PC-9 (cell line): ENCODE measurements around the gene LEMD3. TPM values are rescaled to one million over a fixed set of nuclear protein-coding genes. Genes with fewer than 3 reads are reported as not detected.

ENCODE experiments used
- BruUV-seq: library from RNA; stranded (reverse); fragments of 400-500 nt; replicated peaks from 2 replicates; lab custom pipeline; 2021; lab: Mats Ljungman, UMichigan
- CTCF ChIA-PET: fragments of 300-600 bp; sonication (Branson Sonifier 250); formaldehyde crosslinking; loops from one replicate; lab custom pipeline; 2022; ENCODE audit warnings: antibody characterized with exemption; lab: Charles Lee
- POLR2A ChIA-PET: fragments of 300-600 bp; sonication (Branson Sonifier 250); formaldehyde crosslinking; loops from one replicate; lab custom pipeline; 2022; ENCODE audit warnings: antibody characterized with exemption; ENCODE audit not compliant: unreplicated experiment; lab: Charles Lee
- DNase-seq, 2 experiments: peaks; one replicate each; pipeline versions ENCODE4 v3.0.0 to v3.0.0-alpha.2; 2015 to 2022; ENCODE audit warnings: mixed read lengths in 1 of 2
- H2AFZ ChIP-seq: fragments of 200-600 bp; sonication (generic); 2 replicates; pipeline ENCODE4 v1.8.1; 2017; ENCODE audit warnings: antibody characterized with exemption
- H3F3A ChIP-seq: fragments of 200-600 bp; sonication (generic); 2 replicates; pipeline ENCODE4 v1.8.1; 2017; ENCODE audit warnings: antibody characterized with exemption, mild to moderate bottlenecking, low read depth; ENCODE audit not compliant: insufficient read depth
- H3K27ac ChIP-seq: fragments of 200-600 bp; sonication (generic); 2 replicates; pipeline ENCODE4 v1.6.1; 2016; ENCODE audit warnings: mixed run types
- H3K27me3 ChIP-seq: fragments of 200-600 bp; sonication (generic); 2 replicates; pipeline ENCODE4 v1.6.1; 2016; ENCODE audit warnings: low read depth, mixed run types; ENCODE audit not compliant: insufficient read depth
- H3K36me3 ChIP-seq: fragments of 200-600 bp; sonication (generic); 2 replicates; pipeline ENCODE4 v1.6.1; 2016; ENCODE audit warnings: low read depth, mixed run types
- H3K4me1 ChIP-seq: fragments of 200-600 bp; sonication (generic); replicated peaks from 2 replicates; pipeline ENCODE4 v1.6.1; 2016; ENCODE audit warnings: mixed run types; ENCODE audit not compliant: insufficient read depth
- H3K4me2 ChIP-seq: fragments of 200-600 bp; sonication (generic); 2 replicates; pipeline ENCODE4 v1.6.1; 2017; ENCODE audit warnings: mixed run types
- H3K4me3 ChIP-seq: fragments of 200-600 bp; sonication (generic); 2 replicates; pipeline ENCODE4 v1.6.1; 2016; ENCODE audit warnings: mixed run types
- H3K79me2 ChIP-seq: fragments of 200-600 bp; sonication (generic); 2 replicates; pipeline ENCODE4 v1.6.1; 2017; ENCODE audit warnings: low read depth, mixed run types
- H3K9me2 ChIP-seq: fragments of 200-600 bp; sonication (generic); 2 replicates; pipeline ENCODE4 v1.8.1; 2017; ENCODE audit warnings: mild to moderate bottlenecking; ENCODE audit not compliant: insufficient read depth
- H3K9me3 ChIP-seq: fragments of 200-600 bp; sonication (generic); 2 replicates; pipeline ENCODE4 v1.8.1; 2016; ENCODE audit warnings: low read depth; ENCODE audit not compliant: insufficient read depth
- H4K20me1 ChIP-seq: fragments of 200-600 bp; sonication (generic); 2 replicates; pipeline ENCODE4 v1.8.1; 2017; ENCODE audit not compliant: insufficient read depth
- EZH2 ChIP-seq: fragments of 200-600 bp; sonication (generic); IDR thresholded peaks from 2 replicates; pipeline ENCODE4 v1.8.0; 2017; ENCODE audit warnings: antibody characterized with exemption, low read depth
- intact Hi-C: fragments of 100-400 bp; cut with micrococcal nuclease; formaldehyde crosslinking; loops from one replicate; pipeline ENCODE4 v1.10.0; 2022; ENCODE audit not compliant: unreplicated experiment
- total RNA-seq: library from RNA; stranded (reverse); gene quantifications from 2 replicates; pipeline ENCODE4 v1.2.3, GENCODE V29; 2021
- TF ChIP-seq, protein P1 (sequence below): fragments of 200-600 bp; sonication (generic); conservative IDR thresholded peaks from 2 replicates; pipeline ENCODE4 v1.6.1; 2017; ENCODE audit warnings: mixed run types, antibody characterized with exemption, mild to moderate bottlenecking, moderate library complexity

The LEMD3 gene
- total RNA-seq, 1 experiment from 2014 or later, result 24.4 TPM

DNA sequence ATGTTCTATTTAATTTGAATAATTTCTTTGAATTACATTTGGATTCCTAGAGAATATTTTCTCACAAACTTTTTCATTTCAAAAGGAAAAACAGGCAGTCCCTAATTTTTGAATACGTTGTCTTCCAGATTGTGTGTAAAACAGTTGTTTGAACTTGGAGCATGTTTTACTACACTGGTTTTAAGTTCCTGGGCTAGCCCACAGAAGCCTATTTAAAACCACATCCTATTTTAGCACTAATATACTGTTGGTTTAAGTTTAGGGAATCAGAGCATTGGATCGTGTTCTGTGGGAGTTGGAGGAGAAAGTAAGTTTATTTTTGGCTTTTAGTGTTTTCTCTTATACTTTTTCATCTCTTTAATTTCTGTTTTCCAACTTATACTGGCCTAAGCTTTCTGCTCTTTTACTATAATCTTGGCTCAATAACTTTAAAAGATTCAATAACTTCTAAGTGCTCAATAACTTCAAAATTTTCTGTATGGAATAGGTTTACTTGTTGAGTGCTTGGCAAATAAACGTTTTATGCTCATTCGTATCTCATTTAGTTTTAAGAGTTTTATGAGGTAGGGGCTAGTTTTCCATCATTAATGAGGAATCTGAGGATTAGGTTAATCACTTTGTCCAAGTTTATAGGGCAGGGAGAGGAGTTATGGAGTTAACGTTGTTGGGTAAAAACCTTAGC, 14.9 kb downstream of the LEMD3 start:
- intact Hi-C loops, result no loop called here
- Histone ChIP-seq H3F3A (no peaks in the 10 kb centered on the region), H3K4me2 (no peak overlapping the region), H3K9me2 (no peaks in the 10 kb centered on the region), H2AFZ (no peak overlapping the region), H3K9me3 (no peaks in the 10 kb centered on the region; the same call in 1 of the 2 replicates), H3K36me3 (peaks cover 5% of the 10 kb centered on the region), H3K27ac (no peak overlapping the region), H4K20me1 (peaks cover 15% of the 10 kb centered on the region; the same call in 1 of the 2 replicates), H3K27me3 (no peaks in the 10 kb centered on the region), H3K4me1 (no peaks in the 10 kb centered on the region), H3K79me2 (peaks cover 82% of the 10 kb centered on the region), H3K4me3 (no peak overlapping the region)
- DNase-seq, result no peak
- ChIA-PET CTCF (interaction anchor here (0.7 kb wide), 1 partner anchor 484 kb away, joined by 5 read pairs; no protein-coding TSS in a partner anchor), POLR2A (no interaction called here)
- no peak for TF ChIP-seq EZH2
- TF ChIP-seq, protein P1, sequence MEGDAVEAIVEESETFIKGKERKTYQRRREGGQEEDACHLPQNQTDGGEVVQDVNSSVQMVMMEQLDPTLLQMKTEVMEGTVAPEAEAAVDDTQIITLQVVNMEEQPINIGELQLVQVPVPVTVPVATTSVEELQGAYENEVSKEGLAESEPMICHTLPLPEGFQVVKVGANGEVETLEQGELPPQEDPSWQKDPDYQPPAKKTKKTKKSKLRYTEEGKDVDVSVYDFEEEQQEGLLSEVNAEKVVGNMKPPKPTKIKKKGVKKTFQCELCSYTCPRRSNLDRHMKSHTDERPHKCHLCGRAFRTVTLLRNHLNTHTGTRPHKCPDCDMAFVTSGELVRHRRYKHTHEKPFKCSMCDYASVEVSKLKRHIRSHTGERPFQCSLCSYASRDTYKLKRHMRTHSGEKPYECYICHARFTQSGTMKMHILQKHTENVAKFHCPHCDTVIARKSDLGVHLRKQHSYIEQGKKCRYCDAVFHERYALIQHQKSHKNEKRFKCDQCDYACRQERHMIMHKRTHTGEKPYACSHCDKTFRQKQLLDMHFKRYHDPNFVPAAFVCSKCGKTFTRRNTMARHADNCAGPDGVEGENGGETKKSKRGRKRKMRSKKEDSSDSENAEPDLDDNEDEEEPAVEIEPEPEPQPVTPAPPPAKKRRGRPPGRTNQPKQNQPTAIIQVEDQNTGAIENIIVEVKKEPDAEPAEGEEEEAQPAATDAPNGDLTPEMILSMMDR, result no peak
- no TSS peak for BruUV-seq

DNA sequence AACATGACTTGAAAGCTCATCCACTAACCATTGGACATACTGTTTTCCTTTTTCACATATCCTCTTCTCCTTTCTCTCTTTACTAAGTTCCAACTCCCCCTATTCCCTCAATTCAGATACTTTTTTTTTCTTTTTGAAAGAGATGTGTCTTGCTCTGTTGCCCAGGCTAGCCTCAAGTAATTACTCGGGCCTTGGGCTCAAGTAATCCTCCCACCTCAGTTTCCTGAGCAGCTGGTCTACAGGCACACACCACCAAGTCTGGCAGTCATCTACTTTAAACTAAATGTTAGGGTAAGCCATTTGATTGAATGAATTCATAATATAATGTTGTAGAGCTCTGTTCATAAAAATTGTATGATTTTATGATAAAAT, 15.5 kb downstream of the LEMD3 start:
- POLR2A ChIA-PET, result no interaction called here
- no TSS peak for BruUV-seq
- Histone ChIP-seq H3K27ac (no peak overlapping the region), H4K20me1 (peaks cover 13% of the 10 kb centered on the region; the same call in 1 of the 2 replicates), H3F3A (no peaks in the 10 kb centered on the region), H3K4me3 (no peak overlapping the region), H3K9me2 (no peaks in the 10 kb centered on the region), H3K9me3 (no peaks in the 10 kb centered on the region; the same call in 1 of the 2 replicates), H3K27me3 (no peaks in the 10 kb centered on the region), H3K4me1 (no peaks in the 10 kb centered on the region), H3K4me2 (no peak overlapping the region), H3K36me3 (peaks cover 5% of the 10 kb centered on the region), H2AFZ (no peak overlapping the region), H3K79me2 (peaks cover 83% of the 10 kb centered on the region)
- intact Hi-C loops, result no loop called here
- CTCF ChIA-PET, result no interaction called here
- DNase-seq, result no peak
- TF ChIP-seq, protein P1, result no peak
- TF ChIP-seq EZH2, result no peak

DNA sequence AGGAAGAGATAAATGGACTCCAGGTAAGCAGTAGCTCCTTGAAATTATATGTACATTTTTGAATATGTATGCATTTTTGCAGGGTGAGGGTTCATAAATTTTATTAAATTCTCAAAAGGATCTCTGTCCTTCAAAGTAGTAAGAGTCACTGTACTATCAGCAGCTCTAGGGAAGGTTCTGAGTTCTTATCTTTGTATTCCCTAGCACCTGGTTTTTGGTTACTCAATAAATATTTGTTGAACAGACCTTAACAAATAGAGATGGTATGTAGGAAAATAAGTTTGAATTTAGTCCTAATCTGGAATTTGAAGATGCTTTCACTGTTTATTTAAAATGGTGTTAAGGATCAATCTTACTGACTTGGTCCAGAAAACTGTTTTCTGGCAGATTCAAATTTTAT, 18.3 kb downstream of the LEMD3 start:
- Histone ChIP-seq H4K20me1 (peaks cover 10% of the 10 kb centered on the region; the same call in 1 of the 2 replicates), H3K4me3 (no peak overlapping the region), H3K27me3 (no peaks in the 10 kb centered on the region), H3K36me3 (no peaks in the 10 kb centered on the region), H3K9me2 (no peaks in the 10 kb centered on the region), H3K4me1 (no peaks in the 10 kb centered on the region), H3F3A (no peaks in the 10 kb centered on the region), H2AFZ (no peak overlapping the region), H3K27ac (no peak overlapping the region), H3K4me2 (no peak overlapping the region), H3K79me2 (peaks cover 72% of the 10 kb centered on the region), H3K9me3 (no peaks in the 10 kb centered on the region)
- intact Hi-C loops, result no loop called here
- BruUV-seq, result no TSS peak
- ChIA-PET POLR2A (no interaction called here), CTCF (no interaction called here)
- TF ChIP-seq, protein P1, result no peak
- TF ChIP-seq EZH2, result no peak
- no peak for DNase-seq
